Neuron (in vitro differentiated cells): ENCODE measurements around the gene ACCS.
A peak's percentile ranks its signal among the peaks of the same experiment; 100 is the strongest.

ENCODE experiments used
- H2AFZ ChIP-seq: one replicate; pipeline ENCODE4 v1.6.1; 2013; ENCODE audit warnings: low read depth, mild to moderate bottlenecking, inconsistent platforms, low read length, moderate library complexity
- H3K27me3 ChIP-seq: one replicate; pipeline ENCODE4 v1.6.1; 2013; ENCODE audit warnings: low read length; ENCODE audit not compliant: insufficient read depth
- H3K36me3 ChIP-seq: one replicate; pipeline ENCODE4 v1.6.1; 2013; ENCODE audit warnings: low read length; ENCODE audit not compliant: insufficient read depth
- H3K4me1 ChIP-seq: one replicate; pipeline ENCODE4 v1.6.1; 2013; ENCODE audit warnings: low read length; ENCODE audit not compliant: insufficient read depth
- H3K4me3 ChIP-seq: 2 replicates; pipeline ENCODE4 v1.5.1; 2013; ENCODE audit warnings: mild to moderate bottlenecking, low read length, moderate library complexity
- H3K9me3 ChIP-seq: one replicate; pipeline ENCODE4 v1.6.1; 2013; ENCODE audit warnings: low read length

ACCS gene

GRCh38 chr11:44031549-44031948 lies 34.5 kb upstream of the ACCS start:
- H3K36me3 ChIP-seq = no peaks in the 10 kb centered on the region
- no peak overlapping the region for H3K4me3 ChIP-seq
- no peaks in the 10 kb centered on the region for H3K27me3 ChIP-seq
- H3K9me3 ChIP-seq = no peaks in the 10 kb centered on the region
- no peak overlapping the region for H2AFZ ChIP-seq
- peaks cover 15% of the 10 kb centered on the region for H3K4me1 ChIP-seq

- Histone ChIP-seq H3K4me3 (no peak overlapping the region), H2AFZ (no peak overlapping the region), H3K36me3 (no peaks in the 10 kb centered on the region), H3K9me3 (no peaks in the 10 kb centered on the region), H3K4me1 (peaks cover 15% of the 10 kb centered on the region), H3K27me3 (no peaks in the 10 kb centered on the region)
These were observed 33.6 kb upstream of the ACCS start for GRCh38 chr11:44032299-44033085.

GRCh38 chr11:44033411-44033850 lies 32.6 kb upstream of the ACCS start:
- H3K27me3 ChIP-seq = no peaks in the 10 kb centered on the region
- peaks cover 15% of the 10 kb centered on the region for H3K4me1 ChIP-seq
- no peaks in the 10 kb centered on the region for H3K9me3 ChIP-seq
- H2AFZ ChIP-seq = peak overlapping the region; percentile 39
- H3K36me3 ChIP-seq = no peaks in the 10 kb centered on the region
- H3K4me3 ChIP-seq = no peak overlapping the region

- no peak overlapping the region for H3K4me3 ChIP-seq
- no peaks in the 10 kb centered on the region for H3K27me3 ChIP-seq
- H3K9me3 ChIP-seq = no peaks in the 10 kb centered on the region
- peaks cover 15% of the 10 kb centered on the region for H3K4me1 ChIP-seq
- no peak overlapping the region for H2AFZ ChIP-seq
- H3K36me3 ChIP-seq = no peaks in the 10 kb centered on the region
These were observed 32.2 kb upstream of the ACCS start for GRCh38 chr11:44033856-44034255.

- H2AFZ ChIP-seq = no peak overlapping the region
- no peak overlapping the region for H3K4me3 ChIP-seq
- no peaks in the 10 kb centered on the region for H3K9me3 ChIP-seq
- no peaks in the 10 kb centered on the region for H3K27me3 ChIP-seq
- H3K36me3 ChIP-seq = no peaks in the 10 kb centered on the region
- peaks cover 15% of the 10 kb centered on the region for H3K4me1 ChIP-seq
These were observed 31.4 kb upstream of the ACCS start for GRCh38 chr11:44034639-44035038.

- peaks cover 6% of the 10 kb centered on the region for H3K4me1 ChIP-seq
- no peaks in the 10 kb centered on the region for H3K36me3 ChIP-seq
- no peaks in the 10 kb centered on the region for H3K9me3 ChIP-seq
- H2AFZ ChIP-seq = no peak overlapping the region
- no peaks in the 10 kb centered on the region for H3K27me3 ChIP-seq
- no peak overlapping the region for H3K4me3 ChIP-seq
These were observed 29.0 kb upstream of the ACCS start for GRCh38 chr11:44036811-44037657.

- H3K36me3 ChIP-seq = no peaks in the 10 kb centered on the region
- no peak overlapping the region for H3K4me3 ChIP-seq
- no peaks in the 10 kb centered on the region for H3K9me3 ChIP-seq
- no peak overlapping the region for H2AFZ ChIP-seq
- no peaks in the 10 kb centered on the region for H3K27me3 ChIP-seq
- H3K4me1 ChIP-seq = peaks cover 6% of the 10 kb centered on the region
These were observed 28.4 kb upstream of the ACCS start for GRCh38 chr11:44037658-44037998.

GRCh38 chr11:44043157-44043556 lies 22.9 kb upstream of the ACCS start:
- Histone ChIP-seq H2AFZ (no peak overlapping the region), H3K27me3 (peaks cover 9% of the 10 kb centered on the region), H3K4me3 (no peak overlapping the region), H3K36me3 (no peaks in the 10 kb centered on the region), H3K4me1 (no peaks in the 10 kb centered on the region), H3K9me3 (no peaks in the 10 kb centered on the region)

GRCh38 chr11:44046182-44046581 lies 19.9 kb upstream of the ACCS start:
- no peaks in the 10 kb centered on the region for H3K4me1 ChIP-seq
- H3K9me3 ChIP-seq = no peaks in the 10 kb centered on the region
- no peak overlapping the region for H3K4me3 ChIP-seq
- H3K36me3 ChIP-seq = no peaks in the 10 kb centered on the region
- H3K27me3 ChIP-seq = peaks cover 11% of the 10 kb centered on the region
- no peak overlapping the region for H2AFZ ChIP-seq

- peaks cover 11% of the 10 kb centered on the region for H3K27me3 ChIP-seq
- H3K4me3 ChIP-seq = no peak overlapping the region
- H2AFZ ChIP-seq = no peak overlapping the region
- no peaks in the 10 kb centered on the region for H3K4me1 ChIP-seq
- no peaks in the 10 kb centered on the region for H3K36me3 ChIP-seq
- no peaks in the 10 kb centered on the region for H3K9me3 ChIP-seq
These were observed 18.8 kb upstream of the ACCS start for GRCh38 chr11:44047298-44047697.

- Histone ChIP-seq H3K36me3 (no peaks in the 10 kb centered on the region), H3K4me3 (no peak within 1 kb of the TSS), H3K4me1 (no peaks in the 10 kb centered on the region)
These were observed 18.1 kb upstream of the ACCS start, which contains the start of gene ACCSL for GRCh38 chr11:44047931-44048431. TSS of gene ACCSL (plus strand) at chr11:44047981. CDS start at chr11:44048037, 56 bp downstream.

GRCh38 chr11:44049832-44050231 lies 16.2 kb upstream of the ACCS start:
- Histone ChIP-seq H3K4me1 (no peaks in the 10 kb centered on the region), H3K9me3 (no peaks in the 10 kb centered on the region), H3K4me3 (no peak overlapping the region), H3K36me3 (no peaks in the 10 kb centered on the region), H2AFZ (no peak overlapping the region), H3K27me3 (peaks cover 11% of the 10 kb centered on the region)

More at GRCh38 chr11:44047931-44048431, 18.1 kb upstream of the ACCS start, which contains the start of gene ACCSL:
- Histone ChIP-seq H2AFZ (no peak within 1 kb of the TSS), H3K27me3 (peaks cover 11% of the 10 kb centered on the region), H3K9me3 (no peaks in the 10 kb centered on the region)

- no peak overlapping the region for H2AFZ ChIP-seq
- no peak overlapping the region for H3K4me3 ChIP-seq
- H3K36me3 ChIP-seq = no peaks in the 10 kb centered on the region
- H3K27me3 ChIP-seq = peaks cover 3% of the 10 kb centered on the region
- H3K9me3 ChIP-seq = no peaks in the 10 kb centered on the region
- H3K4me1 ChIP-seq = no peaks in the 10 kb centered on the region
These were observed 14.9 kb upstream of the ACCS start for GRCh38 chr11:44051171-44051570.
